Common myeloid progenitor, CD34-positive (primary cell): Measurements from ENCODE around the gene RIPOR3.
"Not testable (repeated sequence)": the region's sequence is repeated elsewhere in the genome, so short reads cannot be mapped to it uniquely, and the experiment has no call there.

Source experiments
- CTCF ChIA-PET: fragments of 350-600 bp; sonication (Branson Sonifier 250); formaldehyde crosslinking; loops from one replicate; lab custom pipeline; 2021; ENCODE audit warnings: antibody characterized with exemption; lab: Charles Lee
- POLR2A ChIA-PET: fragments of 350-600 bp; sonication (Branson Sonifier 250); formaldehyde crosslinking; loops from one replicate; lab custom pipeline; 2021; ENCODE audit warnings: antibody characterized with exemption; lab: Charles Lee
- DNase-seq, 3 donors: peaks; one replicate each; pipeline versions ENCODE4 v3.0.0 to v3.0.0-alpha.2; 2013
- H3K27ac ChIP-seq, 2 experiments: 1 replicate in 1 of 2; 2 replicates in 1 of 2; pipeline ENCODE4 v1.7.0; 2013; ENCODE audit warnings: inconsistent platforms in 2 of 2, low read length in 2 of 2, mild to moderate bottlenecking in 2 of 2, low read depth in 1 of 2, moderate library complexity in 1 of 2; ENCODE audit not compliant: severe bottlenecking in 2 of 2, insufficient read depth in 1 of 2, poor library complexity in 1 of 2
- H3K27me3 ChIP-seq, 5 experiments: replicated peaks in 2 of 5; 1 replicate in 3 of 5; 2 replicates in 2 of 5; pipeline versions ENCODE4 v1.6.1 to v1.7.0; 2013; ENCODE audit warnings: low read length in 4 of 5, mild to moderate bottlenecking in 2 of 5, moderate library complexity in 2 of 5, inconsistent platforms in 1 of 5; ENCODE audit not compliant: insufficient read depth in 5 of 5, control insufficient read depth in 4 of 5
- H3K36me3 ChIP-seq, 4 experiments: 1 replicate in 2 of 4; 2 replicates in 2 of 4; pipeline versions ENCODE4 v1.6.1 to v1.7.0; 2013; ENCODE audit warnings: low read length in 3 of 4, control low read depth in 1 of 4, mild to moderate bottlenecking in 1 of 4; ENCODE audit not compliant: control insufficient read depth in 4 of 4, insufficient read depth in 4 of 4
- H3K4me1 ChIP-seq, 4 experiments: 1 replicate in 3 of 4; 2 replicates in 1 of 4; pipeline versions ENCODE4 v1.6.1 to v1.7.1; 2013; ENCODE audit warnings: low read length in 3 of 4, mild to moderate bottlenecking in 3 of 4, control low read depth in 1 of 4, inconsistent platforms in 1 of 4, moderate library complexity in 1 of 4; ENCODE audit not compliant: control insufficient read depth in 4 of 4, insufficient read depth in 4 of 4; ENCODE audit errors: control extremely low read depth in 1 of 4
- H3K4me3 ChIP-seq, 7 experiments: 1 replicate in 4 of 7; 2 replicates in 3 of 7; pipeline versions ENCODE4 v1.5.1 to v1.7.0; 2013; ENCODE audit warnings: mild to moderate bottlenecking in 7 of 7, low read length in 6 of 7, moderate library complexity in 6 of 7, inconsistent platforms in 2 of 7, low read depth in 2 of 7, control low read depth in 1 of 7; ENCODE audit not compliant: insufficient read depth in 4 of 7, control insufficient read depth in 1 of 7; ENCODE audit errors: extremely low read depth in 1 of 7
- H3K9me3 ChIP-seq, 5 experiments: 1 replicate in 4 of 5; 2 replicates in 1 of 5; pipeline versions ENCODE4 v1.6.1 to v1.7.1; 2013; ENCODE audit warnings: low read length in 4 of 5, mild to moderate bottlenecking in 2 of 5, inconsistent platforms in 1 of 5, low read depth in 1 of 5, moderate library complexity in 1 of 5; ENCODE audit not compliant: control insufficient read depth in 4 of 5, insufficient read depth in 2 of 5; ENCODE audit errors: control extremely low read depth in 1 of 5
- WGBS: methylation state at CpG from one replicate; pipeline ENCODE4 v1.1.5; 2013; ENCODE audit not compliant: insufficient coverage; 5-methylcytosine and 5-hydroxymethylcytosine counted together

Gene RIPOR3

DNA sequence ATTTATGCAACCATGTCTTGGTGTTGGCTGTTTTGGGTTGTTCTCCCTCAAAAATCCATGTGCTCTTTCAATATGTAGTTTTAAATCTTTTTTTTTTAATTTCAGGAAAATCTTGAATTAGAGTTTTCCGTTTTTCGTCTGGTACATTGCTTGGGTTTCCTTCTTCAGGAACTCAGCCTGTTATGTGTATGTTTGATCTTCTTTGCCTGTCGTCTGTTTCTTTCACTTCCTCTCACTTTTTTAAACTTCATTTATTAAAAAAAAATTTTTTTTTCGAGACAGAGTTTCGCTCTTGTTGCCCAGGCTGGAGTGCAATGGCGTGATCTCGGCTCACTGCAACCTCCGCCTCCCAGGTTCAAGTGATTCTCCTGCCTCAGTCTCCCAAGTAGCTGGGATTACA lies 151.5 kb downstream of the RIPOR3 start:
- CTCF ChIA-PET = interaction anchor here (1.1 to 55.4 kb wide), 2 partner anchors 27 to 35 kb away, joined by 5 to 906 read pairs; partner anchors contain the start of gene PTPN1
- H3K27ac ChIP-seq = not testable (repeated sequence)

DNA sequence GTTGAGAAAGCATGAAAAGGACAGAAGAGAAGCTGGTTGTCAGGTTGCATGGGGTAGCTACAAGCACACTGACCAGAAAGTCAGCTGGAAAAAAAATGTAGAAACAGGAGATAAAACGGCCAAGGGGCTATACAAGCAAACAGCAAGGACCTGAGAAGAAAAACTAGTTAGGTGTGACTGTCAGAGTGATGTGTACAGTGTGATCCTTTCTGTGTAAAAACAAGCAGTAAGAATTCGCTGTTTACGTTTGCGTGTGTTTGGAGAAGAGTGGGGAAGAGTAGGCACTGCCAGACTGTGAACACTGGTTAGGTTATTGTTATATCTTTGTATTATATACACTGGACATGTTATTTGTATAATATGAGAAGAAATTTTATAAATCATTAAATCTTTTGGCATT lies 153.1 kb downstream of the RIPOR3 start:
- H3K9me3 ChIP-seq = no peaks in the 10 kb centered on the region
- peak overlapping the region in 1 of 7 experiments; percentile 13 for H3K4me3 ChIP-seq
- POLR2A ChIA-PET = interaction anchor here (0.6 to 1.2 kb wide), 2 partner anchors 26 to 60 kb away, joined by 3 read pairs; no protein-coding TSS in a partner anchor
- H3K27ac ChIP-seq = no peak overlapping the region
- H3K4me1 ChIP-seq = peaks cover 30 to 74% (median 45%) of the 10 kb centered on the region in 4 experiments
- CTCF ChIA-PET = interaction anchor here (1.1 to 55.4 kb wide), 2 partner anchors 20 to 26 kb away, joined by 3 to 906 read pairs; partner anchors contain the start of gene PTPN1
- H3K36me3 ChIP-seq = peaks cover 0 to 8% (median 2%) of the 10 kb centered on the region in 4 experiments
- no peaks in the 10 kb centered on the region for H3K27me3 ChIP-seq
- 45% methylated on average over 2 of the region's 4 CpGs for WGBS
- DNase-seq = no peak

More for the DNA sequence above, 151.5 kb downstream of the RIPOR3 start:
- not testable (repeated sequence) for H3K4me3 ChIP-seq, H3K36me3 ChIP-seq, DNase-seq, H3K27me3 ChIP-seq, H3K9me3 ChIP-seq
- POLR2A ChIA-PET = interaction anchor here (0.7 kb wide), 1 partner anchor 412 kb away, joined by 3 read pairs; no protein-coding TSS in a partner anchor
- H3K4me1 ChIP-seq = peaks cover 41 to 76% (median 55%) of the 10 kb centered on the region in 4 experiments
- no CpG with 5 or more reads among the region's 8 CpGs for WGBS

DNA sequence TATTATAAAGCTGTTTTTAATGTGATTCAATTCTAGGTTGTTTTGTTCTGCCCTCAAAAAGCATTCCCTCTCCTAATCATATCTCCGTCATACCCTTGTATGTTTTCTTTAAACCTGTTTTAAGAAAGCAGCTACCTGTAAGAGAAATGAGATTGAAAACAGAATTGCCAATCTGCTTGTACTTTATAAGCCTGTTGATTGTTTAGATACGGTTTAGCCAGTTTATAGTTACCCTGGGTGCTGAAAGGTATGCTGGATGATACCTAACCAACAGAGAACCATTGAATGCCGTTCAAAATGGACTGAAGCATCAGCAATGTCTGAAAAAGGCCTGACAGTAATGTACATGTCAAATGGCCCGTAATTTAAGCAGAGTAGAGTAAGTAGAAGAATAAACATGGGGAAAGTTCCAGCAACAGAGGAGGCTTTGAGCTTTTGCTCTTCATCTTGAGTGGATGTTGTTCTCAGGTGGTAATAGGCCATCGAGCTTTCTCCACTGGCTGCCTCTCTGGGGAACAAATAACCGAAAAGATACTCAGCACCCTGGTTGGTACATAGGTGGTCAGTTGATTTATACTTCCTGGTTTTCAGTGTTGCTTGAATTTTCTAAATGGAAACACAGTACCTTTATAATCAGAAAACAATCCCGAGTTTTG lies 153.7 kb downstream of the RIPOR3 start:
- peaks cover 0 to 8% (median 2%) of the 10 kb centered on the region in 4 experiments for H3K36me3 ChIP-seq
- DNase-seq = no peak
- H3K4me3 ChIP-seq = peak overlapping the region in 1 of 7 experiments; percentile 13
- peaks cover 30 to 70% (median 40%) of the 10 kb centered on the region in 4 experiments for H3K4me1 ChIP-seq
- H3K27me3 ChIP-seq = no peaks in the 10 kb centered on the region
- H3K9me3 ChIP-seq = no peaks in the 10 kb centered on the region
- ChIA-PET CTCF (interaction anchor here (1.1 to 55.4 kb wide), 2 partner anchors 21 to 25 kb away, joined by 3 to 906 read pairs; partner anchors contain the start of gene PTPN1), POLR2A (interaction anchor here (0.6 to 1.2 kb wide), 2 partner anchors 26 to 60 kb away, joined by 3 read pairs; no protein-coding TSS in a partner anchor)
- 100% methylated on average over 3 of the region's 7 CpGs for WGBS
- peak overlapping the region in 1 of 2 experiments; percentile 22 for H3K27ac ChIP-seq

DNA sequence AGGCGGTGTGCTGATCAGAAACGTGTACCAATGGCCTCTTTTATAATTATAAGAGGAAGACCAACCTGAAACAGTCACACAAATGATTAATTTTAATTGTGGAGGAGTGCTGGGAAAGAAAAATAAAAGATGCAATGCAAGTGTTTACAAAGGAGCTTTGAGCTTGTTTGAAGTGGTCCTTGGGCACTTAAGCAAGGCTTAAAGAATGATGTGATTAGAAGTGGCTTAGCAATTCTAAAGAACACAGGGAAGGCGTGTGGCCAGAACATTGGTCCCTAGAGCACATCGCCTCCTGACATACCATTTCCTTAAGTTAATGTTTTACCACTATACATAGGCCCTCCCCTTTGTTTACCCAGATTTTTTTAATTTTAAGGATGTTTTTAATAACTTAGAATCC lies 155.0 kb downstream of the RIPOR3 start:
- H3K27ac ChIP-seq = no peak overlapping the region
- no peak overlapping the region for H3K4me3 ChIP-seq
- H3K27me3 ChIP-seq = no peaks in the 10 kb centered on the region
- peaks cover 20 to 66% (median 30%) of the 10 kb centered on the region in 4 experiments for H3K4me1 ChIP-seq
- ChIA-PET CTCF (interaction anchor here (55.4 kb wide), 1 partner anchor 24 kb away, joined by 906 read pairs; the partner anchor contains the start of gene PTPN1), POLR2A (no interaction called here)
- WGBS = 70% methylated on average over 2 of the region's 4 CpGs
- no peak for DNase-seq
- peaks cover 0 to 8% (median 2%) of the 10 kb centered on the region in 4 experiments for H3K36me3 ChIP-seq
- H3K9me3 ChIP-seq = no peaks in the 10 kb centered on the region
